Type B pancreatic cell (in vitro differentiated cells): ENCODE measurements around the gene PCDHA5. TPM values are rescaled to one million over a fixed set of nuclear protein-coding genes. Genes with fewer than 3 reads are reported as not detected.
A peak's percentile ranks its signal among the peaks of the same experiment; 100 is the strongest.
"Not testable (repeated sequence)": the region's sequence is repeated elsewhere in the genome, so short reads cannot be mapped to it uniquely, and the experiment has no call there.

Experiments
- DNase-seq: peaks from one replicate; pipeline ENCODE4 v3.0.0; 2021; ENCODE audit warnings: mixed read lengths; ENCODE audit not compliant: unreplicated experiment; ENCODE audit errors: extremely low spot score
- H3K27ac Mint-ChIP-seq: 2 replicates; pipeline ENCODE4 v1.8.0; 2021; ENCODE audit warnings: mild to moderate bottlenecking, mixed read lengths
- H3K27me3 Mint-ChIP-seq: 2 replicates; pipeline ENCODE4 v1.8.0; 2021; ENCODE audit warnings: mixed read lengths
- H3K36me3 Mint-ChIP-seq: 2 replicates; pipeline ENCODE4 v1.8.0; 2021; ENCODE audit warnings: mixed read lengths
- H3K4me1 Mint-ChIP-seq: one replicate; pipeline ENCODE4 v1.8.0; 2021; ENCODE audit warnings: mixed read lengths; ENCODE audit not compliant: unreplicated experiment
- H3K4me3 Mint-ChIP-seq: 2 replicates; pipeline ENCODE4 v1.8.0; 2021; ENCODE audit warnings: mild to moderate bottlenecking, mixed read lengths
- H3K9me3 Mint-ChIP-seq: 2 replicates; pipeline ENCODE4 v1.8.0; 2021; ENCODE audit warnings: mixed read lengths
- total RNA-seq: library from RNA; stranded (reverse); gene quantifications from 2 replicates; pipeline ENCODE4 v1.2.1, GENCODE V29; 2021; ENCODE audit warnings: low replicate concordance
- TF ChIP-seq, protein P1 (sequence below): fragments of 200-600 bp; sonication (generic); conservative IDR thresholded peaks from 2 replicates; pipeline ENCODE4 v1.5.0; 2021; ENCODE audit warnings: antibody characterized with exemption, mild to moderate bottlenecking

Gene PCDHA5
- total RNA-seq, 1 donor from 2014 or later = 0.97 TPM

DNA sequence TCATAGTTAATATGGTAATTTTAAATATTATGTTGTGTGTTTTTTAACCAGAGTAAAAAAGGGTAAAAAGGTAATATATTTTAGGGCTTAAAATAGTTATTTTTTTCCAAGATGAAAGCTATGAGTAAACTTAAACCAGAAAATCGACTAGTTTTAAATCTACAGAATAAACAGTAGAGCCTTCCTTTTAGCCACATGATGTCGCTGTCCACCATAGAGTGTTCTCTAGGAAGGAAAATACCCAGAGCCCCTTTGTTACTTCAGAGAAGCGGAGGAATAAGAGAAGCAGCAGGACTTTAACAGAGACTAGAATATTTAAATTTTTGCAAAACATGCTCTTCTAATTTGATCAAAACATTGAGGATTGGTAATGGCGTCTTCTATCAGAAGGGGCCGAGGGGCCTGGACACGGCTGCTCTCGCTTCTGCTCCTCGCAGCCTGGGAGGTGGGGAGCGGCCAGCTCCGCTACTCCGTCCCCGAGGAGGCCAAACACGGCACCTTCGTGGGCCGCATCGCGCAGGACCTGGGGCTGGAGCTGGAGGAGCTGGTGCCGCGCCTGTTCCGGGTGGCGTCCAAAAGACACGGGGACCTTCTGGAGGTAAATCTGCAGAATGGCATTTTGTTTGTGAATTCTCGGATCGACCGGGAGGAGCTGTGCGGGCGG, 26.7 kb upstream of the PCDHA5 start, which contains the start of gene PCDHA2:
PCDHA2 (plus strand) TSS at position 258 of the 664 bp plus-strand sequence.
- Mint-ChIP-seq H3K4me1 (no peaks in the 10 kb centered on the region), H3K4me3 (peak within 1 kb of the TSS; percentile 91), H3K27ac (peak within 1 kb of the TSS; percentile 51), H3K36me3 (peaks cover 5% of the 10 kb centered on the region), H3K27me3 (no peaks in the 10 kb centered on the region), H3K9me3 (peaks cover 1% of the 10 kb centered on the region)
- TF ChIP-seq, protein P1, sequence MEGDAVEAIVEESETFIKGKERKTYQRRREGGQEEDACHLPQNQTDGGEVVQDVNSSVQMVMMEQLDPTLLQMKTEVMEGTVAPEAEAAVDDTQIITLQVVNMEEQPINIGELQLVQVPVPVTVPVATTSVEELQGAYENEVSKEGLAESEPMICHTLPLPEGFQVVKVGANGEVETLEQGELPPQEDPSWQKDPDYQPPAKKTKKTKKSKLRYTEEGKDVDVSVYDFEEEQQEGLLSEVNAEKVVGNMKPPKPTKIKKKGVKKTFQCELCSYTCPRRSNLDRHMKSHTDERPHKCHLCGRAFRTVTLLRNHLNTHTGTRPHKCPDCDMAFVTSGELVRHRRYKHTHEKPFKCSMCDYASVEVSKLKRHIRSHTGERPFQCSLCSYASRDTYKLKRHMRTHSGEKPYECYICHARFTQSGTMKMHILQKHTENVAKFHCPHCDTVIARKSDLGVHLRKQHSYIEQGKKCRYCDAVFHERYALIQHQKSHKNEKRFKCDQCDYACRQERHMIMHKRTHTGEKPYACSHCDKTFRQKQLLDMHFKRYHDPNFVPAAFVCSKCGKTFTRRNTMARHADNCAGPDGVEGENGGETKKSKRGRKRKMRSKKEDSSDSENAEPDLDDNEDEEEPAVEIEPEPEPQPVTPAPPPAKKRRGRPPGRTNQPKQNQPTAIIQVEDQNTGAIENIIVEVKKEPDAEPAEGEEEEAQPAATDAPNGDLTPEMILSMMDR = peak; percentile 37
- DNase-seq = no peak

DNA sequence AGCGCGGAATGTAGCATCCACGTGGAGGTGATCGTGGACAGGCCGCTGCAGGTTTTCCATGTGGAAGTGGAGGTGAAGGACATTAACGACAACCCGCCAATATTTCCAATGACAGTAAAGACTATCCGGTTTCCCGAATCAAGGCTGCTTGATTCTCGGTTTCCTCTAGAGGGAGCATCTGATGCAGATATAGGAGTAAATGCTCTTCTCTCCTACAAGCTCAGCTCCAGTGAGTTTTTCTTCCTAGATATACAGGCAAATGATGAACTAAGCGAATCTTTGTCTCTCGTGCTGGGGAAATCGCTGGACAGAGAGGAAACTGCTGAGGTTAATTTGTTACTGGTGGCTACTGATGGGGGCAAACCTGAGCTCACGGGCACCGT, 26.2 kb upstream of the PCDHA5 start:
- peak overlapping the region; percentile 51 for H3K27ac Mint-ChIP-seq
- TF ChIP-seq, protein P1 = peak; percentile 38
- H3K9me3 Mint-ChIP-seq = peaks cover 4% of the 10 kb centered on the region
- no peaks in the 10 kb centered on the region for H3K4me1 Mint-ChIP-seq
- no peaks in the 10 kb centered on the region for H3K27me3 Mint-ChIP-seq
- peak overlapping the region; percentile 91 for H3K4me3 Mint-ChIP-seq
- no peak for DNase-seq
- peaks cover 5% of the 10 kb centered on the region for H3K36me3 Mint-ChIP-seq

DNA sequence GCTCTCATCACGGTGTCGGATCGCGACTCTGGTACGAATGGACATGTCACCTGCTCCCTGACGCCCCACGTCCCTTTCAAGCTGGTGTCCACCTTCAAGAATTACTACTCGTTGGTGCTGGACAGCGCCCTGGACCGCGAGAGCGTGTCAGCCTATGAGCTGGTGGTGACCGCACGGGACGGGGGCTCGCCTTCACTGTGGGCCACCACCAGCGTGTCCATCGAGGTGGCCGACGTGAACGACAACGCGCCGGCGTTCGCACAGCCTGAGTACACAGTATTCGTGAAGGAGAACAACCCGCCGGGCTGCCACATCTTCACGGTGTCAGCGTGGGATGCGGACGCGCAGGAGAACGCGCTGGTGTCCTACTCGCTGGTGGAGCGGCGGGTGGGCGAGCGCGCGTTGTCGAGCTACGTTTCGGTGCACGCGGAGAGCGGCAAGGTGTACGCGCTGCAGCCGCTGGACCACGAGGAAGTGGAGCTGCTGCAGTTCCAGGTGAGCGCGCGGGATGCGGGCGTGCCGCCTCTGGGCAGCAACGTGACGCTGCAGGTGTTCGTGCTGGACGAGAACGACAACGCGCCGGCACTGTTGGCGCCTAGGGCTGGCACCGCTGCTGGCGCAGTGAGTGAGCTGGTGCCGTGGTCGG, 25.2 kb upstream of the PCDHA5 start:
- not testable (repeated sequence) for H3K9me3 Mint-ChIP-seq, H3K27ac Mint-ChIP-seq, DNase-seq, H3K27me3 Mint-ChIP-seq, H3K36me3 Mint-ChIP-seq, H3K4me1 Mint-ChIP-seq, H3K4me3 Mint-ChIP-seq

DNA sequence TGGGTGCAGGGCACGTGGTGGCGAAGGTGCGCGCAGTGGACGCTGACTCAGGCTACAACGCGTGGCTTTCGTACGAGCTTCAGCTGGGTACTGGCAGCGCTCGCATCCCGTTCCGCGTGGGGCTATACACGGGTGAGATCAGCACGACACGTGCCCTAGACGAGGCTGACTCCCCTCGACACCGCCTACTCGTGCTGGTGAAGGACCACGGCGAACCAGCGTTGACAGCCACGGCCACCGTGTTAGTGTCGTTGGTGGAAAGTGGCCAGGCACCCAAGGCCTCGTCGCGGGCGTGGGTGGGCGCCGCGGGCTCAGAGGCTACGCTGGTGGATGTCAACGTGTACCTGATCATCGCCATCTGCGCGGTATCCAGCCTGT, 24.7 kb upstream of the PCDHA5 start:
- Mint-ChIP-seq H3K27ac (no peak overlapping the region), H3K27me3 (no peaks in the 10 kb centered on the region), H3K36me3 (peaks cover 5% of the 10 kb centered on the region), H3K4me3 (no peak overlapping the region), H3K4me1 (no peaks in the 10 kb centered on the region), H3K9me3 (peaks cover 5% of the 10 kb centered on the region)
- DNase-seq = no peak
- TF ChIP-seq, protein P1 = no peak

DNA sequence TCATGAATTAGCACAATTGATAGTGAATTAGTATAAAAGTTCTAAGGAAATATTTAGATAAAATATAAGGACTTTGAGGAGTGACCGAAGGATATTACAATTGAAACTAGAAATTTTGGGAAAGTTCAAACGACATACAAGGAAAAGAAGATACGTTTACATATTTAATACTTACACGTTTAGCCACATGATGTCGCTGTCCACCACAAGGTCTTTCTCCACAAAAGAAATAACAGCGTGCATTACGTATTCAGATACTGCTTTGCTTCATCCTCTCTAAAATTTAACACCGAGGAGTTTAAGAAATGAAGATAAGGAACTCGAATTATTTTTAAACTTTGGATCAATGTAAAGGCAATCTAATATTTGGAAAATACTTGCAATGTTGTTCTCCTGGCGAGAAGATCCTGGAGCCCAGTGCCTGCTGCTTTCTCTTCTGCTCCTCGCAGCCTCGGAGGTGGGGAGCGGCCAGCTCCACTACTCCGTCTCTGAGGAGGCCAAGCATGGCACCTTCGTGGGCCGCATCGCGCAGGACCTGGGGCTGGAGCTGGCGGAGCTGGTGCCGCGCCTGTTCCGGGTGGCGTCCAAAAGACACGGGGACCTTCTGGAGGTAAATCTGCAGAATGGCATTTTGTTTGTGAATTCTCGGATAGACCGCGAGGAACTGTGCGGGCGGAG, 20.5 kb upstream of the PCDHA5 start, which contains the start of gene PCDHA3:
PCDHA3 (plus strand) TSS at position 242 of the 678 bp plus-strand sequence.
- no peak for DNase-seq
- Mint-ChIP-seq H3K27ac (no peak within 1 kb of the TSS), H3K4me3 (peak within 1 kb of the TSS; percentile 74), H3K9me3 (peaks cover 5% of the 10 kb centered on the region), H3K4me1 (no peaks in the 10 kb centered on the region), H3K36me3 (peaks cover 12% of the 10 kb centered on the region), H3K27me3 (no peaks in the 10 kb centered on the region)
- TF ChIP-seq, protein P1 = no peak

DNA sequence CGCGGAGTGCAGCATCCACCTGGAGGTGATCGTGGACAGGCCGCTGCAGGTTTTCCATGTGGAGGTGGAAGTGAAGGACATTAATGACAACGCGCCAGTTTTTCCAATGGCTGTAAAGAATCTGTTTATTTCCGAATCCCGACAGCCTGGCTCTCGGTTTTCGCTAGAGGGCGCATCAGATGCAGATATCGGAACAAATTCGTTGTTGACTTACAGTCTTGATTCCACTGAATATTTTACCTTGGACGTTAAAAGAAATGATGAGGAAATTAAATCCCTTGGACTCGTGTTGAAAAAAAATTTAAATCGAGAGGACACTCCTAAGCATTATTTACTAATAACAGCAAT, 19.9 kb upstream of the PCDHA5 start:
- Mint-ChIP-seq H3K27me3 (no peaks in the 10 kb centered on the region), H3K4me1 (no peaks in the 10 kb centered on the region), H3K36me3 (peaks cover 12% of the 10 kb centered on the region), H3K27ac (no peak overlapping the region), H3K9me3 (peaks cover 5% of the 10 kb centered on the region), H3K4me3 (no peak overlapping the region)
- no peak for DNase-seq
- TF ChIP-seq, protein P1 = no peak

DNA sequence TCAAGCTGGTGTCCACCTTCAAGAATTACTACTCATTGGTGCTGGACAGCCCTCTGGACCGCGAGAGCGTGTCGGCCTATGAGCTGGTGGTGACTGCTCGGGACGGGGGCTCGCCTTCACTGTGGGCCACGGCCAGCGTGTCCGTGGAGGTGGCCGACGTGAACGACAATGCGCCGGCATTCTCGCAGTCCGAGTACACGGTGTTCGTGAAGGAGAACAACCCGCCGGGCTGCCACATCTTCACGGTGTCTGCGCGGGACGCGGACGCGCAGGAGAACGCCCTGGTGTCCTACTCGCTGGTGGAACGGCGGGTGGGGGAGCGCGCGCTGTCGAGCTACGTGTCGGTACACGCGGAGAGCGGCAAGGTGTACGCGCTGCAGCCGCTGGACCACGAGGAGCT, 19.0 kb upstream of the PCDHA5 start:
- H3K36me3 Mint-ChIP-seq = peaks cover 12% of the 10 kb centered on the region
- not testable (repeated sequence) for H3K4me3 Mint-ChIP-seq, H3K4me1 Mint-ChIP-seq, H3K9me3 Mint-ChIP-seq, DNase-seq, H3K27ac Mint-ChIP-seq, H3K27me3 Mint-ChIP-seq
